ENCODE measurements around the gene SLC30A2.

DNA sequence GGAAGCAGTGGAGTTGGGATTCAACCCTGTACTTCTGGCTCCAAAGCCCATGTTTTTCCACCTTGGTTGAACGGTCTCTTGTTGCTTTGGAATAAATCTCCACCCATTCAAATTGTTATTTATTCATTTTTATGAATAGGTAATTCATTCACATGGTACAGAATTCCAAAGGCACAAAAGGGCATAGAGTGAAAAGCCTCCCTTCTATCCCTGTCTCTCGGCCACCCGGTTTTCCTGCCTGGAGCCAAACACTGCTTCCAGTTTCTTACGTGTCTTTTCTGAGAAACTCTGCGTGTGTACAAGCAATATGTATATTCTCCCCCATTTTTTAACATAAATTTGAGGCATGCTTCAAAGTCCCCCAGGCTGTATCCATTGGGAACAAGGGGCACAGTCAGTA is 20.4 kb downstream of the SLC30A2 start:
- TF ChIP-seq CTCF (IDR thresholded peaks at IDR 0.05; ENCODE audit: low read depth, low read length) (no peak), EZH2phosphoT487 (IDR thresholded peaks at IDR 0.05; ENCODE audit: low read depth) (no peak)

Data from OCI-LY3 (cell line).